Measurements from ENCODE around the gene SLC39A11.
"Not testable (repeated sequence)": the region's sequence is repeated elsewhere in the genome, so short reads cannot be mapped to it uniquely, and the experiment has no call there.

SLC39A11 gene

DNA sequence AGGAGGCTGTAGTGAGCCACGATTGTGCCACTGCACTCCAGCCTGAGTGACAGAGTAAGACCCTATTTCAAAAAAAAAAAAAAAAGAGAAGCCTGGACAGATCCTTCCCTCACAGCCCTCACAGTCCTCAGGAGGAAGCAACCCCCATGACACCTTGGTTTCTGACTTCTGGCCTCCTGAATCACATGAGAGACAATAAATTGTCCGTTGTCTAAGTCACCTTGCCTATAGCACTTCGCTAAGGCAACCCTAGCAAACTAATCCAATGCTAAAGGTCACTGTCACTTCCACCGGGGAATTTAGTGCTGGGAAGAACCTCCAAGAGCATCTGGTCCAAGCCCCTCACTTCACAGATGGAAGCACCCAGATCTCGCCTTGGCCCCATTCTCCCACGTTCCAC lies 18.9 kb upstream of the SLC39A11 start:
- Histone ChIP-seq H3K27me3 (ENCODE audit: control insufficient read depth in 2 of 2, insufficient read depth in 2 of 2, low read length in 2 of 2) (peaks cover 0 to 3% of the 10 kb centered on the region in 2 donors), H3K4me3 (ENCODE audit: low read length in 2 of 2) (no peak overlapping the region), H3K27ac (ENCODE audit: low read depth in 2 of 2, low read length in 2 of 2) (no peak overlapping the region), H3K4me1 (ENCODE audit: control insufficient read depth in 2 of 2, insufficient read depth in 2 of 2, low read length in 2 of 2) (no peaks in the 10 kb centered on the region), H3K36me3 (ENCODE audit: control insufficient read depth in 2 of 2, insufficient read depth in 2 of 2, low read length in 2 of 2) (no peaks in the 10 kb centered on the region), H3K9me3 (ENCODE audit: control insufficient read depth in 2 of 2, low read length in 2 of 2) (no peaks in the 10 kb centered on the region), H3K9ac (ENCODE audit: low read depth in 1 of 2, low read length in 2 of 2) (no peak overlapping the region)

DNA sequence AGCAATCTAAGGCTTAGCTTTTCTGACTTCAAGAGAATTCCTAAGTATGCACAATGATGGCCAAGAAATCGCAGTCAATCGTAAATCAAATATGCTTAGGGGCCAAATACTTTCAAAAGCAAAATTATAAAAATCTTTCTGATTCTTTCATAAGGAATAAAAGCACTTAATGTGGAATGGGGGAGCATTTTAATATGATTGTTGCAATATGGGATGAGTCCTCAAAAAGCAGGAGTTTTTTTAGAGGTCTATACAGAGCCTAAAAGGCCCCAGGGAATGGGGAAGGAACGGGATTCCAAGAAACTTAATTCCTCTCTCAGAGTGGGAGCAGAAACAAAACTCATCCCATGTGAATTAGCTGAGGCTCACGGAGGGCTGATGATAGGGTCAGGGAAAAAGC lies 14.7 kb upstream of the SLC39A11 start:
- no peaks in the 10 kb centered on the region for H3K36me3 ChIP-seq (ENCODE audit: control insufficient read depth in 2 of 2, insufficient read depth in 2 of 2, low read length in 2 of 2)
- H3K27me3 ChIP-seq (ENCODE audit: control insufficient read depth in 2 of 2, insufficient read depth in 2 of 2, low read length in 2 of 2), result no peaks in the 10 kb centered on the region
- H3K4me3 ChIP-seq (ENCODE audit: low read length in 2 of 2), result no peak overlapping the region
- H3K4me1 ChIP-seq (ENCODE audit: control insufficient read depth in 2 of 2, insufficient read depth in 2 of 2, low read length in 2 of 2), result no peaks in the 10 kb centered on the region
- H3K9me3 ChIP-seq (ENCODE audit: control insufficient read depth in 2 of 2, low read length in 2 of 2), result no peaks in the 10 kb centered on the region
- H3K9ac ChIP-seq (ENCODE audit: low read depth in 1 of 2, low read length in 2 of 2), result no peak overlapping the region
- H3K27ac ChIP-seq (ENCODE audit: low read depth in 2 of 2, low read length in 2 of 2), result no peak overlapping the region

DNA sequence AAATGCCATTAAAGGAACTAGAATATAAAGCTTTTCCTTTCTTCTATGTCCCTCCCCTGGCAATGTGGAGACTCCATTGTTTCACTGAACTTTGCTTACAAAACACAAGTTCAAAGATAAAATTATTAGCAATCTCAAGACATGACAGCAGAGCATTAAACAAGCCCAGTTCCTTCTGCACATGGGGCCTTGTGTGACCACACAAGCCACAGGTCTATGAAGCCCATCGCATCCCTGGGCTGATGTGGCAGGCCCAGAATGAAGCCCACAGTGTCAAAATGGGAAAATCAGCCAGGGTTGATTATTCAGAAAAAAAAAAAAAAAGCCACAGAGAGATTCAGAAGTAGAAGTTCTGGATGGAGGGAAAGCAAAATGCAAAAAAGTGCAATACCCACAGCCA lies 12.9 kb upstream of the SLC39A11 start:
- Histone ChIP-seq H3K27ac (ENCODE audit: low read depth in 2 of 2, low read length in 2 of 2) (no peak overlapping the region), H3K36me3 (ENCODE audit: control insufficient read depth in 2 of 2, insufficient read depth in 2 of 2, low read length in 2 of 2) (no peaks in the 10 kb centered on the region), H3K9me3 (ENCODE audit: control insufficient read depth in 2 of 2, low read length in 2 of 2) (no peaks in the 10 kb centered on the region), H3K4me3 (ENCODE audit: low read length in 2 of 2) (no peak overlapping the region), H3K9ac (ENCODE audit: low read depth in 1 of 2, low read length in 2 of 2) (no peak overlapping the region), H3K4me1 (ENCODE audit: control insufficient read depth in 2 of 2, insufficient read depth in 2 of 2, low read length in 2 of 2) (no peaks in the 10 kb centered on the region), H3K27me3 (ENCODE audit: control insufficient read depth in 2 of 2, insufficient read depth in 2 of 2, low read length in 2 of 2) (no peaks in the 10 kb centered on the region)

DNA sequence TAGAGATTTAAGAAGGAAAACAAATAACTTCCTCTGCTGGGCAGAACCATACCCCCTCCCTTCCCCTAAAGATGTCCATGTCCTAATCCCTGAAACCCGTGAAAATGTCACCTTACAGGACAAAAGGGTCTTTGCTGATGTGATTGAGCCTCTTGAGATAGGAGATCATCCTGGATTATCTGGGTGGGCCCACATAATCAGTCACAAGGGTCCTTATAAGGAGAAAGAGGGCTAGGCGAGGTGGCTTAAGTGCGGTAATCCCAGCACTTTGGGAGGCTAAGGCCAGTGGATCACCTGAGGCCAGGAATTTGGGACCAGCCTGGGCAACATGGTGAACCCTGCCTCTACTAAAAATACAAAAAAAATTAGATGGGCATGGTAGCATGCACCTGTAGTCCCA lies 12.0 kb upstream of the SLC39A11 start:
- no peaks in the 10 kb centered on the region for H3K4me1 ChIP-seq (ENCODE audit: control insufficient read depth in 2 of 2, insufficient read depth in 2 of 2, low read length in 2 of 2)

DNA sequence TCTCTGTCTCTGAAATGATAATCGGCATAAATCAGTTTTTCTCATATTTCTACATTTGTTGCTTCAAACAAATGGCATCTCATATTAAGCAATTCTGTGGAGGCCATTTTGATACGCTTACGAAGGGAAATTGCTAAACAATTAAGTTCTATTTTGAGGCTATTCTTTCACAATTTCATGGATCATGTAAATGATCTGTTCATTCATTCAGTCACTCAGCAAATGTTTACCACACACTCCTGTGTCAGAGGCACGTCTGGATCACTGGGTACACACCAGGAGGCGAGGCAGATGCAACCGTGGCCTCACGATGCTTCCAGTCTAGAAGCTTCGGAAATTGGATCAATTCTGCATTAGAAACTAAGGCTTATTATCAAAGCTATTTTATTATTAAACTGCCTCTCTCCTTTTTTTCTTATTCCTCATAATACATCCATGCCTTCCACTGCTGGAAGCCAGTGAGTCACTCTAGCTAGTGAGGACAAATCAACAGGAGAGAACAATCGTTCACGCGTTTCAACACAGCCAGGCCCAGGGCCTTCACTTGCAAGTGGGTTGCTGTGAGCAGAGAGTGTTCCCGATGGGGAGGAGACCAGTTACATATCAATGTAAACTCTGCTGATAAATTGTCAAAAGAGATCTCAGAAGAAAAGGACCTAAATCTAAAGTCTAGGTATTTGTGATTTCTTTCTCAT lies 11.3 kb upstream of the SLC39A11 start:
- Histone ChIP-seq H3K27ac (ENCODE audit: low read depth in 2 of 2, low read length in 2 of 2) (no peak overlapping the region), H3K27me3 (ENCODE audit: control insufficient read depth in 2 of 2, insufficient read depth in 2 of 2, low read length in 2 of 2) (peaks cover 3% of the 10 kb centered on the region in 2 donors), H3K9me3 (ENCODE audit: control insufficient read depth in 2 of 2, low read length in 2 of 2) (no peaks in the 10 kb centered on the region), H3K36me3 (ENCODE audit: control insufficient read depth in 2 of 2, insufficient read depth in 2 of 2, low read length in 2 of 2) (no peaks in the 10 kb centered on the region), H3K4me1 (ENCODE audit: control insufficient read depth in 2 of 2, insufficient read depth in 2 of 2, low read length in 2 of 2) (no peaks in the 10 kb centered on the region), H3K9ac (ENCODE audit: low read depth in 1 of 2, low read length in 2 of 2) (no peak overlapping the region), H3K4me3 (ENCODE audit: low read length in 2 of 2) (no peak overlapping the region)

More for the DNA sequence above, 12.0 kb upstream of the SLC39A11 start:
- H3K36me3 ChIP-seq (ENCODE audit: control insufficient read depth in 2 of 2, insufficient read depth in 2 of 2, low read length in 2 of 2), result no peaks in the 10 kb centered on the region
- H3K9me3 ChIP-seq (ENCODE audit: control insufficient read depth in 2 of 2, low read length in 2 of 2), result no peaks in the 10 kb centered on the region
- peaks cover under 1 to 1% of the 10 kb centered on the region in 2 donors for H3K27me3 ChIP-seq (ENCODE audit: control insufficient read depth in 2 of 2, insufficient read depth in 2 of 2, low read length in 2 of 2)
- H3K9ac ChIP-seq (ENCODE audit: low read depth in 1 of 2, low read length in 2 of 2), result no peak overlapping the region
- H3K27ac ChIP-seq (ENCODE audit: low read depth in 2 of 2, low read length in 2 of 2), result no peak overlapping the region
- no peak overlapping the region for H3K4me3 ChIP-seq (ENCODE audit: low read length in 2 of 2)

DNA sequence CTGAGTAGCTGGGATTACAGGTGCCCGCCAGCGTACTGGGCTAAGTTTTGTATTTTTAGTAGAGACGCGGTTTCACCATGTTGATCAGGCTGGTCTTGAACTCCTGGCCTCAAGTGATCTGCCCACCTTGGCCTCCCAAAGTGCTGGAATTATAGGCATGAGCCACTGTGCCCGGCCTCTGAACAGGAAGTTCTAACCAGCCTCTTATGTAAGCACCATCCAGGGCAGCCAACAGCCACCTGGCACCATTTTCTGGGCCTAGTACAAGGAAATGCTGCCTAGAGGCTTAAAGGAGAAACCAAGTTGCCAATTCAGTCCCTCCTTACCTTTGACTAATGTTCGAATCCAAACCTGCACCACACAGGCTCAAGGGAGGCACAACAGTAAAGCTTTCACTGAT lies 8.5 kb upstream of the SLC39A11 start:
- Histone ChIP-seq H3K9me3 (ENCODE audit: control insufficient read depth in 2 of 2, low read length in 2 of 2) (no peaks in the 10 kb centered on the region), H3K4me3 (ENCODE audit: low read length in 2 of 2) (no peak overlapping the region), H3K27ac (ENCODE audit: low read depth in 2 of 2, low read length in 2 of 2) (no peak overlapping the region), H3K27me3 (ENCODE audit: control insufficient read depth in 2 of 2, insufficient read depth in 2 of 2, low read length in 2 of 2) (peaks cover 3 to 5% of the 10 kb centered on the region in 2 donors), H3K36me3 (ENCODE audit: control insufficient read depth in 2 of 2, insufficient read depth in 2 of 2, low read length in 2 of 2) (no peaks in the 10 kb centered on the region), H3K4me1 (ENCODE audit: control insufficient read depth in 2 of 2, insufficient read depth in 2 of 2, low read length in 2 of 2) (no peaks in the 10 kb centered on the region), H3K9ac (ENCODE audit: low read depth in 1 of 2, low read length in 2 of 2) (no peak overlapping the region)

DNA sequence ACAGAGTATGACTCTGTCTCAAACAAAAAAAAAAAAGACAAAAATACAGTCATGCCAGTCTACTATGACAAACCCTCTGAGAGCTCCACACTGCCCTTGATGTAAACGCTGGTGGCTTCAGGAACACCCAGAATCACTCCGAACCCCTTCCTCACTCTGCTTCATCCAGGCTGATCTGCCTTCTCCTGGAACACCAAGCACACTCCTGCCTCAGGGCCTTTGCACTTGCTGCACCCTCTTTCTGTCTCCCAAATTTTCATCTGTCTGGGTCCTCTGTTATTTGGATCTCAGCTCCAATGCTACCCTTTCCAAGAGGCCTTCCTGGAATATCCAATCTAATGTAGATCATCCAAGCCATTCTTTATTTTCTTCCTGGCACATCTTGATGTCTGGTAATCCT lies 7.9 kb upstream of the SLC39A11 start:
- Histone ChIP-seq H3K36me3 (ENCODE audit: control insufficient read depth in 2 of 2, insufficient read depth in 2 of 2, low read length in 2 of 2) (no peaks in the 10 kb centered on the region), H3K9me3 (ENCODE audit: control insufficient read depth in 2 of 2, low read length in 2 of 2) (no peaks in the 10 kb centered on the region), H3K27me3 (ENCODE audit: control insufficient read depth in 2 of 2, insufficient read depth in 2 of 2, low read length in 2 of 2) (peaks cover 3 to 5% of the 10 kb centered on the region in 2 donors), H3K4me3 (ENCODE audit: low read length in 2 of 2) (no peak overlapping the region), H3K27ac (ENCODE audit: low read depth in 2 of 2, low read length in 2 of 2) (no peak overlapping the region), H3K9ac (ENCODE audit: low read depth in 1 of 2, low read length in 2 of 2) (no peak overlapping the region), H3K4me1 (ENCODE audit: control insufficient read depth in 2 of 2, insufficient read depth in 2 of 2, low read length in 2 of 2) (no peaks in the 10 kb centered on the region)

DNA sequence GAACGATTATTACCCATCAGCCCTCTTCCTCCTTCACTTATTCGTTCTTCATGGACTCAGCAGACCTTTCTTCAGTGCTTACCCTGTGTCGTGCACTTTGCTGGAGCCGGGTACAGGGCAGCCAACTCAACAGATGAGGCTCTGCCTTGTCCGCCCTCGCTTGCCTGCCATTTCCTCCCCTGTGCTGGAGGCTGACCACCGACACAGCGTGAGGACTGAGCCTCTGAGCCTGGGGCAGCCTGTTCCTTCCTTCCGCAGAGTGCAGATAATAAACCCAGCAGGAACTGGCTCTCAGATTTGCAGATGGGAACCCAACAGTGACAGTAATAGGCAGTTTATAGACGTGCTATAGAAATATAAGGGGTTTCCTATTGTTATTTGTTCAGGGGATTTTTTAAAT lies 7.0 kb upstream of the SLC39A11 start:
- peaks cover 3 to 5% of the 10 kb centered on the region in 2 donors for H3K27me3 ChIP-seq (ENCODE audit: control insufficient read depth in 2 of 2, insufficient read depth in 2 of 2, low read length in 2 of 2)
- H3K27ac ChIP-seq (ENCODE audit: low read depth in 2 of 2, low read length in 2 of 2), result no peak overlapping the region
- H3K36me3 ChIP-seq (ENCODE audit: control insufficient read depth in 2 of 2, insufficient read depth in 2 of 2, low read length in 2 of 2), result no peaks in the 10 kb centered on the region
- no peak overlapping the region for H3K4me3 ChIP-seq (ENCODE audit: low read length in 2 of 2)
- H3K4me1 ChIP-seq (ENCODE audit: control insufficient read depth in 2 of 2, insufficient read depth in 2 of 2, low read length in 2 of 2), result no peaks in the 10 kb centered on the region
- no peak overlapping the region for H3K9ac ChIP-seq (ENCODE audit: low read depth in 1 of 2, low read length in 2 of 2)
- no peaks in the 10 kb centered on the region for H3K9me3 ChIP-seq (ENCODE audit: control insufficient read depth in 2 of 2, low read length in 2 of 2)

DNA sequence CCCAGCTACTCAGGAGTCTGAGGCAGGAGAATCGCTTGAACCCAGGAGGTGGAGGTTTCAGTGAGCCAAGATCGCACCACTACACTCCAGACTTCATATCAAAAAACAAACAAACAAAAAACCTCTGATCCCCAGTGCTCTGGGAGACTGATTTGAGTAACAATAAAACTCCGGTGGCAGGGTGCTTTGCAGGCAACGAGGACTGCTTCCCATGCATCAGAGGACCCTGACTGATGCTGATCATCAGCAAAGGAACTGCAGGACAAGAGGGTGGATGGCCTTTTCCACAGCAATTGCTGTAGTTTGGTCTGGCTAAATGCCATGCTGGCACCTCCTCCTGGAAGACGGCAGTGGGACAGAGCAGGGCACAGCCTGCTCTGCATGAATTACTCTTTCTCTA lies 6.4 kb upstream of the SLC39A11 start:
- H3K9me3 ChIP-seq (ENCODE audit: control insufficient read depth in 2 of 2, low read length in 2 of 2), result no peaks in the 10 kb centered on the region
- no peak overlapping the region for H3K4me3 ChIP-seq (ENCODE audit: low read length in 2 of 2)
- H3K27me3 ChIP-seq (ENCODE audit: control insufficient read depth in 2 of 2, insufficient read depth in 2 of 2, low read length in 2 of 2), result peaks cover 3 to 5% of the 10 kb centered on the region in 2 donors
- H3K4me1 ChIP-seq (ENCODE audit: control insufficient read depth in 2 of 2, insufficient read depth in 2 of 2, low read length in 2 of 2), result no peaks in the 10 kb centered on the region
- H3K9ac ChIP-seq (ENCODE audit: low read depth in 1 of 2, low read length in 2 of 2), result no peak overlapping the region
- no peaks in the 10 kb centered on the region for H3K36me3 ChIP-seq (ENCODE audit: control insufficient read depth in 2 of 2, insufficient read depth in 2 of 2, low read length in 2 of 2)
- no peak overlapping the region for H3K27ac ChIP-seq (ENCODE audit: low read depth in 2 of 2, low read length in 2 of 2)

DNA sequence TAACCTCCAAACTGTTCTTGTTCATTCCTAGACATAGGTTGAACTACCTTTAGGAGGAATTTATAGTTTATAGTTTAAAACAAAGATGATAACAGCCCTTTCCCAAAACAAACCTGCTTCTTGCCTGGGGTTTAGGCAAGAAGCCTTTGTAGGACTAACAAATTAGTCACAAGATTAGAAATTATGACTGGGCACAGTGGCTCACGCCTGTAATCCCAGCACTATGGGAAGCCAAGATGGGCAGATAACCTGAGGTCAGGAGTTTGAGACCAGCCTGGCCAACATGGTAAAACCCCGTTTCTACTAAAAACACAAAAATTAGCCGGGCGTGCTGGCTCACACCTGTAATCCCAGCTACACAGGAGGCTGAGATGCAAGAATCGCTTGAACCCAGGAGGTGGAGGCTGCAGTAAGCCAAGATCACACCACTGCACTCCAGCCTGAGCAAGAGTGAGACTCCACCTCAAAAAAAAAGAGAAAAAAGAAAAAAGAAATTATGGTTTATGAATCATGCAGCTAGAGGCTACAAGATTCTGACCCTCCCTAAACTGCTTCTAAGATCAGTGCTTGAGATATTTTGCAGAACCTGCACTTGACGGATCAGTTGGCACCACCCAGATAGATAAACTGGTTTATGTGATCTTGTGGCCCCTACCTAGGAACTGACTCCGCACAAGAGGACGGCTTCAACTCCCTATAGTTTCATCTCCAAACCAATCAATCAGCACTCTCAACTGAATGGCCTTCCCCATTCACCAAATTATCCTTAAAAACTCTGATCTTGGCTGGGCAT lies 5.7 kb upstream of the SLC39A11 start:
- not testable (repeated sequence) for H3K36me3 ChIP-seq (ENCODE audit: control insufficient read depth in 2 of 2, insufficient read depth in 2 of 2, low read length in 2 of 2); H3K9me3 ChIP-seq (ENCODE audit: control insufficient read depth in 2 of 2, low read length in 2 of 2); H3K27ac ChIP-seq (ENCODE audit: low read depth in 2 of 2, low read length in 2 of 2); H3K27me3 ChIP-seq (ENCODE audit: control insufficient read depth in 2 of 2, insufficient read depth in 2 of 2, low read length in 2 of 2); H3K4me1 ChIP-seq (ENCODE audit: control insufficient read depth in 2 of 2, insufficient read depth in 2 of 2, low read length in 2 of 2); H3K4me3 ChIP-seq (ENCODE audit: low read length in 2 of 2); H3K9ac ChIP-seq (ENCODE audit: low read depth in 1 of 2, low read length in 2 of 2)

Data from mucosa of rectum (tissue), 2 donors.